GM12878 (cell line): ENCODE measurements around the gene IRF2. TPM values are rescaled to one million over a fixed set of nuclear protein-coding genes. Genes with fewer than 3 reads are reported as not detected.
A peak's percentile ranks its signal among the peaks of the same experiment; 100 is the strongest.

Experiments
- BACH1 ChIP-seq: fragments of 450-650 bp; IDR thresholded peaks from 2 replicates; pipeline ENCODE4 v1.6.1; 2017; ENCODE audit warnings: mild to moderate bottlenecking, borderline replicate concordance
- ETV6 ChIP-seq, 2 experiments: fragments of 450-650 bp in 1 of 2; IDR thresholded peaks in 1 of 2; conservative IDR thresholded peaks in 1 of 2; 2 replicates each; pipeline ENCODE4 v1.6.1; 2014; ENCODE audit warnings: antibody characterized with exemption in 1 of 2, borderline replicate concordance in 1 of 2, low read depth in 1 of 2, mild to moderate bottlenecking in 1 of 2, moderate library complexity in 1 of 2
- NFYA ChIP-seq: IDR thresholded peaks from 2 replicates; pipeline ENCODE4 v1.6.1; 2011; ENCODE audit warnings: low read depth, mild to moderate bottlenecking, low read length, improper control_type of control experiment, borderline replicate concordance
- NFYB ChIP-seq: IDR thresholded peaks from 2 replicates; pipeline ENCODE4 v1.6.1; 2011; ENCODE audit warnings: low read depth, mild to moderate bottlenecking, low read length, improper control_type of control experiment, moderate library complexity; ENCODE audit not compliant: insufficient read depth
- NR2F1 ChIP-seq: fragments of 450-650 bp; conservative IDR thresholded peaks from 2 replicates; pipeline ENCODE4 v1.6.1; 2017; ENCODE audit warnings: mild to moderate bottlenecking
- SRF ChIP-seq, 2 experiments: IDR thresholded peaks; 2 replicates each; pipeline ENCODE4 v1.6.1; 2011; ENCODE audit warnings: low read depth in 2 of 2, low read length in 2 of 2, mild to moderate bottlenecking in 1 of 2, moderate library complexity in 1 of 2
- WRNIP1 ChIP-seq: IDR thresholded peaks from 2 replicates; pipeline ENCODE4 v1.6.1; 2011; ENCODE audit warnings: low read depth, low read length, improper control_type of control experiment, borderline replicate concordance
- ZNF24 ChIP-seq: fragments of 450-650 bp; IDR thresholded peaks from 2 replicates; pipeline ENCODE4 v1.6.1; 2017; ENCODE audit warnings: antibody characterized with exemption, mild to moderate bottlenecking
- polyA plus RNA-seq, 11 experiments: library from polyadenylated mRNA; depleted of rRNA in 4 of 11; unstranded in 6 of 11; stranded (reverse) in 5 of 11; fragments of >200 nt; fragmentation: Nextera tagmentation in 4 of 11; fragmentation: Illumina TruSeq in 1 of 11; extraction: Ambion mirVana in 4 of 11; extraction: Trizol in 1 of 11; gene quantifications; 1 replicate in 1 of 11; 2 replicates in 10 of 11; pipeline versions ENCODE4 v1.2.1 to v1.2.3, GENCODE V29; 2011 to 2016; ENCODE audit warnings: inconsistent platforms in 2 of 11, missing spikeins in 2 of 11, low read depth in 1 of 11
- total RNA-seq, 4 experiments: library from RNA; depleted of rRNA in 3 of 4; stranded (reverse); fragments of >200 nt in 3 of 4; fragmentation: Illumina TruSeq in 1 of 4; extraction: Trizol in 1 of 4; gene quantifications; 2 replicates each; pipeline versions ENCODE4 v1.2.1 to v1.2.3, GENCODE V29; 2013 to 2021
- TF ChIP-seq, protein P1 (sequence below): fragments of 450-650 bp; IDR thresholded peaks from 2 replicates; pipeline ENCODE4 v1.6.1; 2016; ENCODE audit warnings: mild to moderate bottlenecking, moderate library complexity, borderline replicate concordance
- TF ChIP-seq, protein P2 (sequence below): fragments of 150-350 bp; IDR thresholded peaks from 2 replicates; pipeline ENCODE4 v1.6.1; 2016; ENCODE audit warnings: low read depth, low read length
- TF ChIP-seq, protein P3 (sequence below): fragments of 450-650 bp; formaldehyde crosslinking; IDR thresholded peaks from 2 replicates; pipeline ENCODE4 v1.4.0; 2020; ENCODE audit warnings: mild to moderate bottlenecking, moderate library complexity
- TF ChIP-seq, protein P4 (sequence below): fragments of 450-650 bp; conservative IDR thresholded peaks from 2 replicates; pipeline ENCODE4 v1.6.1; 2017; ENCODE audit warnings: mild to moderate bottlenecking, moderate library complexity

The IRF2 gene
- total and polyA plus RNA-seq, 10 of the 15 experiments (the other 5 are each of a cell fraction or from before 2014, with no cell fraction given), result 45.1 to 99.3 (median 58.9) TPM

DNA sequence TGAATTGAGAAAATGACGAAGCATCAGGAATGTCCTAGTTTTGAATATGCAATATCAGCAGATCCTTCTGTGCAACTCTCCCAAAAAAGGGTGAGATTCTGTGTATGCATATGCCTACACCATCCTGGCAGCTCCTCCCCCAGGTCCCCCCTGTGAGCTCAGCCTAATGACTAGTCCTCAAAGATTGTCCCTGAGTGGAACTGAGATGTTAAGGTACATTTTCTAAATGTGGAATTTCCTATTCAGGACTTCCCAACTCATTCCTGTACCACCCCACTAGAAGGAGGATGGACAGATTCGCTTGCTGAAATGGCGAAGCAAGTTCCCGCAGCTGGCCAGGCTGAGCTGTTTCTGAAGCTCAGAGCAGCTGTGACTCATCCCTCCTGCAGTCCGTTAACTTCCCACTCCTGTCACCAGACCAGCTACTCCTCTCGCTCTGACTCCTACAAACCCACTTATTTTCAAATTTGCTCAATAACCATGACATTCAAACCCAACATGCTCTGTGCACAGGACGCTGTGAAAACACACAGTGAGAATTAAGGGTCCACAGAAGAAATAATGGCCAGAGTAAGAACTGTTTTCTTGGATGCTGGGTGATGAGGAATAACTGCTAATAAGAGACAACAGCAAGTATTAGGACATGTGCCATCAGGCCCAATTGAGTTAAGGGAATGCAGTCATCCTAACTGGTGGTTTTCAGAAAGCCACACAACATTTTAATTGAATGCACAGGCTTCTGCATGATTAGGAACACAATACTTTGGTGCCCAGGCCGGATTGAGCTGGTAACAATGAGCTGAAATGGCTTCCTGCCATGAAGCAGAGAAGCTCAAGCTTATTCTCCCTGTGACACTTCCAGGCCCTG is 40.0 kb upstream of the IRF2 start (continued):
- TF ChIP-seq, protein P1, sequence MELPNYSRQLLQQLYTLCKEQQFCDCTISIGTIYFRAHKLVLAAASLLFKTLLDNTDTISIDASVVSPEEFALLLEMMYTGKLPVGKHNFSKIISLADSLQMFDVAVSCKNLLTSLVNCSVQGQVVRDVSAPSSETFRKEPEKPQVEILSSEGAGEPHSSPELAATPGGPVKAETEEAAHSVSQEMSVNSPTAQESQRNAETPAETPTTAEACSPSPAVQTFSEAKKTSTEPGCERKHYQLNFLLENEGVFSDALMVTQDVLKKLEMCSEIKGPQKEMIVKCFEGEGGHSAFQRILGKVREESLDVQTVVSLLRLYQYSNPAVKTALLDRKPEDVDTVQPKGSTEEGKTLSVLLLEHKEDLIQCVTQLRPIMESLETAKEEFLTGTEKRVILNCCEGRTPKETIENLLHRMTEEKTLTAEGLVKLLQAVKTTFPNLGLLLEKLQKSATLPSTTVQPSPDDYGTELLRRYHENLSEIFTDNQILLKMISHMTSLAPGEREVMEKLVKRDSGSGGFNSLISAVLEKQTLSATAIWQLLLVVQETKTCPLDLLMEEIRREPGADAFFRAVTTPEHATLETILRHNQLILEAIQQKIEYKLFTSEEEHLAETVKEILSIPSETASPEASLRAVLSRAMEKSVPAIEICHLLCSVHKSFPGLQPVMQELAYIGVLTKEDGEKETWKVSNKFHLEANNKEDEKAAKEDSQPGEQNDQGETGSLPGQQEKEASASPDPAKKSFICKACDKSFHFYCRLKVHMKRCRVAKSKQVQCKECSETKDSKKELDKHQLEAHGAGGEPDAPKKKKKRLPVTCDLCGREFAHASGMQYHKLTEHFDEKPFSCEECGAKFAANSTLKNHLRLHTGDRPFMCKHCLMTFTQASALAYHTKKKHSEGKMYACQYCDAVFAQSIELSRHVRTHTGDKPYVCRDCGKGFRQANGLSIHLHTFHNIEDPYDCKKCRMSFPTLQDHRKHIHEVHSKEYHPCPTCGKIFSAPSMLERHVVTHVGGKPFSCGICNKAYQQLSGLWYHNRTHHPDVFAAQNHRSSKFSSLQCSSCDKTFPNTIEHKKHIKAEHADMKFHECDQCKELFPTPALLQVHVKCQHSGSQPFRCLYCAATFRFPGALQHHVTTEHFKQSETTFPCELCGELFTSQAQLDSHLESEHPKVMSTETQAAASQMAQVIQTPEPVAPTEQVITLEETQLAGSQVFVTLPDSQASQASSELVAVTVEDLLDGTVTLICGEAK, result no peak
- no peak for TF ChIP-seq NFYA
- TF ChIP-seq ETV6 (conservative IDR thresholded peaks at IDR 0.05 in 1 of 2, IDR thresholded peaks at IDR 0.05 in 1 of 2; ENCODE audit: borderline replicate concordance in 1 of 2, low read depth in 1 of 2), result peak in 1 of 2 experiments; percentile 96; a peak in 2 of 4 replicates
- TF ChIP-seq, protein P2, sequence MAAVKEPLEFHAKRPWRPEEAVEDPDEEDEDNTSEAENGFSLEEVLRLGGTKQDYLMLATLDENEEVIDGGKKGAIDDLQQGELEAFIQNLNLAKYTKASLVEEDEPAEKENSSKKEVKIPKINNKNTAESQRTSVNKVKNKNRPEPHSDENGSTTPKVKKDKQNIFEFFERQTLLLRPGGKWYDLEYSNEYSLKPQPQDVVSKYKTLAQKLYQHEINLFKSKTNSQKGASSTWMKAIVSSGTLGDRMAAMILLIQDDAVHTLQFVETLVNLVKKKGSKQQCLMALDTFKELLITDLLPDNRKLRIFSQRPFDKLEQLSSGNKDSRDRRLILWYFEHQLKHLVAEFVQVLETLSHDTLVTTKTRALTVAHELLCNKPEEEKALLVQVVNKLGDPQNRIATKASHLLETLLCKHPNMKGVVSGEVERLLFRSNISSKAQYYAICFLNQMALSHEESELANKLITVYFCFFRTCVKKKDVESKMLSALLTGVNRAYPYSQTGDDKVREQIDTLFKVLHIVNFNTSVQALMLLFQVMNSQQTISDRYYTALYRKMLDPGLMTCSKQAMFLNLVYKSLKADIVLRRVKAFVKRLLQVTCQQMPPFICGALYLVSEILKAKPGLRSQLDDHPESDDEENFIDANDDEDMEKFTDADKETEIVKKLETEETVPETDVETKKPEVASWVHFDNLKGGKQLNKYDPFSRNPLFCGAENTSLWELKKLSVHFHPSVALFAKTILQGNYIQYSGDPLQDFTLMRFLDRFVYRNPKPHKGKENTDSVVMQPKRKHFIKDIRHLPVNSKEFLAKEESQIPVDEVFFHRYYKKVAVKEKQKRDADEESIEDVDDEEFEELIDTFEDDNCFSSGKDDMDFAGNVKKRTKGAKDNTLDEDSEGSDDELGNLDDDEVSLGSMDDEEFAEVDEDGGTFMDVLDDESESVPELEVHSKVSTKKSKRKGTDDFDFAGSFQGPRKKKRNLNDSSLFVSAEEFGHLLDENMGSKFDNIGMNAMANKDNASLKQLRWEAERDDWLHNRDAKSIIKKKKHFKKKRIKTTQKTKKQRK, result no peak
- peak; percentile 63; the same call in 1 of the 2 replicates for TF ChIP-seq ZNF24
- TF ChIP-seq, protein P3, sequence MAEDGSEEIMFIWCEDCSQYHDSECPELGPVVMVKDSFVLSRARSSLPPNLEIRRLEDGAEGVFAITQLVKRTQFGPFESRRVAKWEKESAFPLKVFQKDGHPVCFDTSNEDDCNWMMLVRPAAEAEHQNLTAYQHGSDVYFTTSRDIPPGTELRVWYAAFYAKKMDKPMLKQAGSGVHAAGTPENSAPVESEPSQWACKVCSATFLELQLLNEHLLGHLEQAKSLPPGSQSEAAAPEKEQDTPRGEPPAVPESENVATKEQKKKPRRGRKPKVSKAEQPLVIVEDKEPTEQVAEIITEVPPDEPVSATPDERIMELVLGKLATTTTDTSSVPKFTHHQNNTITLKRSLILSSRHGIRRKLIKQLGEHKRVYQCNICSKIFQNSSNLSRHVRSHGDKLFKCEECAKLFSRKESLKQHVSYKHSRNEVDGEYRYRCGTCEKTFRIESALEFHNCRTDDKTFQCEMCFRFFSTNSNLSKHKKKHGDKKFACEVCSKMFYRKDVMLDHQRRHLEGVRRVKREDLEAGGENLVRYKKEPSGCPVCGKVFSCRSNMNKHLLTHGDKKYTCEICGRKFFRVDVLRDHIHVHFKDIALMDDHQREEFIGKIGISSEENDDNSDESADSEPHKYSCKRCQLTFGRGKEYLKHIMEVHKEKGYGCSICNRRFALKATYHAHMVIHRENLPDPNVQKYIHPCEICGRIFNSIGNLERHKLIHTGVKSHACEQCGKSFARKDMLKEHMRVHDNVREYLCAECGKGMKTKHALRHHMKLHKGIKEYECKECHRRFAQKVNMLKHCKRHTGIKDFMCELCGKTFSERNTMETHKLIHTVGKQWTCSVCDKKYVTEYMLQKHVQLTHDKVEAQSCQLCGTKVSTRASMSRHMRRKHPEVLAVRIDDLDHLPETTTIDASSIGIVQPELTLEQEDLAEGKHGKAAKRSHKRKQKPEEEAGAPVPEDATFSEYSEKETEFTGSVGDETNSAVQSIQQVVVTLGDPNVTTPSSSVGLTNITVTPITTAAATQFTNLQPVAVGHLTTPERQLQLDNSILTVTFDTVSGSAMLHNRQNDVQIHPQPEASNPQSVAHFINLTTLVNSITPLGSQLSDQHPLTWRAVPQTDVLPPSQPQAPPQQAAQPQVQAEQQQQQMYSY (CRISPR knock-in tag), result no peak
- TF ChIP-seq, protein P4, sequence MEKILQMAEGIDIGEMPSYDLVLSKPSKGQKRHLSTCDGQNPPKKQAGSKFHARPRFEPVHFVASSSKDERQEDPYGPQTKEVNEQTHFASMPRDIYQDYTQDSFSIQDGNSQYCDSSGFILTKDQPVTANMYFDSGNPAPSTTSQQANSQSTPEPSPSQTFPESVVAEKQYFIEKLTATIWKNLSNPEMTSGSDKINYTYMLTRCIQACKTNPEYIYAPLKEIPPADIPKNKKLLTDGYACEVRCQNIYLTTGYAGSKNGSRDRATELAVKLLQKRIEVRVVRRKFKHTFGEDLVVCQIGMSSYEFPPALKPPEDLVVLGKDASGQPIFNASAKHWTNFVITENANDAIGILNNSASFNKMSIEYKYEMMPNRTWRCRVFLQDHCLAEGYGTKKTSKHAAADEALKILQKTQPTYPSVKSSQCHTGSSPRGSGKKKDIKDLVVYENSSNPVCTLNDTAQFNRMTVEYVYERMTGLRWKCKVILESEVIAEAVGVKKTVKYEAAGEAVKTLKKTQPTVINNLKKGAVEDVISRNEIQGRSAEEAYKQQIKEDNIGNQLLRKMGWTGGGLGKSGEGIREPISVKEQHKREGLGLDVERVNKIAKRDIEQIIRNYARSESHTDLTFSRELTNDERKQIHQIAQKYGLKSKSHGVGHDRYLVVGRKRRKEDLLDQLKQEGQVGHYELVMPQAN, result peak; percentile 64
- peak in 1 of 2 experiments; percentile 83; a peak in 2 of 4 replicates for TF ChIP-seq SRF (IDR thresholded peaks at IDR 0.05; ENCODE audit: low read depth in 2 of 2, low read length in 2 of 2)
- TF ChIP-seq BACH1, result peak; percentile 90
- TF ChIP-seq NR2F1, result peak; percentile 92
- no peak for TF ChIP-seq WRNIP1
- no peak for TF ChIP-seq NFYB
